ENCODE results near the gene MEGF9. TPM values are rescaled to one million over a fixed set of nuclear protein-coding genes. Genes with fewer than 3 reads are reported as not detected.

The MEGF9 gene
- total and polyA plus RNA-seq, 2 of the 13 experiments (the other 11 are each of a cell fraction or from before 2014, with no cell fraction given), result 3.1 to 3.3 TPM

- no peak for TF ChIP-seq USF2 (IDR thresholded peaks at IDR 0.05; ENCODE audit: low read depth, low read length)
- TF ChIP-seq USF2 (CRISPR knock-in tag; IDR thresholded peaks at IDR 0.05; ENCODE audit: borderline replicate concordance), result no peak
- TF ChIP-seq BRF2 (CRISPR knock-in tag; IDR thresholded peaks at IDR 0.05), result peak; percentile 30; the same call in 1 of the 2 replicates
- no peak for TF ChIP-seq ZNF431 (CRISPR knock-in tag; IDR thresholded peaks at IDR 0.05; ENCODE audit: borderline replicate concordance, low read depth)
- no peak for TF ChIP-seq RFX1 (IDR thresholded peaks at IDR 0.05)
- TF ChIP-seq ZBTB2 (CRISPR knock-in tag; IDR thresholded peaks at IDR 0.05; ENCODE audit: low read depth), result no peak
- no peak for TF ChIP-seq HCFC1 (IDR thresholded peaks at IDR 0.05; ENCODE audit: low read depth, low read length)
- no peak for TF ChIP-seq ARNT (IDR thresholded peaks at IDR 0.05)
- no peak for TF ChIP-seq CCAR2 (optimal IDR thresholded peaks at IDR 0.05; ENCODE audit: low read depth, low read length)
- TF ChIP-seq ZNF550 (CRISPR knock-in tag; IDR thresholded peaks at IDR 0.05; ENCODE audit: borderline replicate concordance), result no peak
- no peak for TF ChIP-seq REST (IDR thresholded peaks at IDR 0.05; ENCODE audit: borderline replicate concordance in 1 of 2, low read depth in 1 of 2, low read length in 2 of 2)
- TF ChIP-seq CBX5 (CRISPR knock-in tag; IDR thresholded peaks at IDR 0.05; ENCODE audit: borderline replicate concordance), result peak; percentile 73; the same call in 1 of the 2 replicates
- peak; percentile 42; the same call in 1 of the 2 replicates for TF ChIP-seq CEBPG (CRISPR knock-in tag; IDR thresholded peaks at IDR 0.05)
- TF ChIP-seq DR1 (CRISPR knock-in tag; IDR thresholded peaks at IDR 0.05), result no peak
- TF ChIP-seq NR2F6 (IDR thresholded peaks at IDR 0.05), result peak; percentile 90
- TF ChIP-seq NR2F6 (CRISPR knock-in tag; IDR thresholded peaks at IDR 0.05), result peak; percentile 95
- no peak for TF ChIP-seq SETDB1 (CRISPR knock-in tag; IDR thresholded peaks at IDR 0.05; ENCODE audit: borderline replicate concordance)
- peak; percentile 49; the same call in 1 of the 2 replicates for TF ChIP-seq ZNF331 (CRISPR knock-in tag; IDR thresholded peaks at IDR 0.05)
- TF ChIP-seq HMG20A (CRISPR knock-in tag; IDR thresholded peaks at IDR 0.05; ENCODE audit: borderline replicate concordance), result peak; percentile 99
- no peak for TF ChIP-seq IRF1 (CRISPR knock-in tag; IDR thresholded peaks at IDR 0.05; ENCODE audit: low read depth)
These were observed 16.6 kb upstream of the MEGF9 start (continued) for GRCh38 chr9:120730654-120731514.
